ENCODE measurements around the gene LPAR3. TPM values are rescaled to one million over a fixed set of nuclear protein-coding genes. Genes with fewer than 3 reads are reported as not detected.

Gene LPAR3
- total and polyA plus RNA-seq, 3 experiments from 2014 or later = 0.85 to 1.5 (median 1.1) TPM

DNA sequence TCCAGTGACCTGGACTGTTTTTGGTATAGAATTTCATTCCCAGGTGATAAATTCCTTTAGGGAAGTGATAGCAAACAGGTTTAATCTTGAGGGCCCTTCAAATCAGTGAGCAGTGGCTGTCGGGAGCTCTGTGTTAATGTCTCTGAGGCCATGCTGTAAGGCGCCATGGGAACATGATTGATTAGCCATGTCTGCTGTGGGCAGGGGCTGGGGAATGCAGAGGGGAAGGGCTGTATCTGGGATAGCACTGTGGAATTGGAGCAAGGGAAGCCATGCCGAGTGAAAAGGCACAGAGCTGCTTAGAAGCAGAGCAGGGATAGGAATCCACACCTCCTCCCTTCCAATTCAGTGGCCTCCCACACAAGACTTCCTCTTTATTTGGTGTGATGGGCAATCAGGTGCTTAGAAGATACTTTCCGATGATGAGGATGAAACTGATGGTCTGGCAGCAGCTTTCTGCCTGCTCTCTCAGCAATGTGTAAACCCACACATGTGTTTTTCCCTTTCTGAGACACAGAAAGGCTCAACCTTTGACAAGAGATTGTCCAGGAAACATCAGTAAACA, 119.0 kb downstream of the LPAR3 start:
- no peak overlapping the region for H3K27ac Mint-ChIP-seq
- POLR2A ChIA-PET = no interaction called here
- H3K9me3 Mint-ChIP-seq = no peaks in the 10 kb centered on the region
- Histone ChIP-seq H3K27me3 (ENCODE audit: insufficient read depth, low read length, poor library complexity, severe bottlenecking) (no peaks in the 10 kb centered on the region), H3K27ac (ENCODE audit: low read depth, low read length) (no peak overlapping the region), H3K36me3 (ENCODE audit: insufficient read depth, low read length) (no peaks in the 10 kb centered on the region), H3K4me1 (ENCODE audit: insufficient read depth, low read length) (no peaks in the 10 kb centered on the region), H3K4me3 (ENCODE audit: low read length) (no peak overlapping the region), H3K9me3 (ENCODE audit: low read length) (no peaks in the 10 kb centered on the region)
- DNase-seq = no peak
- CTCF ChIA-PET = interaction anchor here (0.9 to 1.1 kb wide), 3 partner anchors 8 to 631 kb away, joined by 3 to 6 read pairs (median 4); no protein-coding TSS in a partner anchor
- peaks cover 5 to 11% of the 10 kb centered on the region in 2 donors for H3K27me3 Mint-ChIP-seq
- H3K36me3 Mint-ChIP-seq = no peaks in the 10 kb centered on the region
- peaks cover 0 to 2% (median 0%) of the 10 kb centered on the region in 3 donors for H3K4me1 Mint-ChIP-seq
- H3K4me3 Mint-ChIP-seq = no peak overlapping the region

DNA sequence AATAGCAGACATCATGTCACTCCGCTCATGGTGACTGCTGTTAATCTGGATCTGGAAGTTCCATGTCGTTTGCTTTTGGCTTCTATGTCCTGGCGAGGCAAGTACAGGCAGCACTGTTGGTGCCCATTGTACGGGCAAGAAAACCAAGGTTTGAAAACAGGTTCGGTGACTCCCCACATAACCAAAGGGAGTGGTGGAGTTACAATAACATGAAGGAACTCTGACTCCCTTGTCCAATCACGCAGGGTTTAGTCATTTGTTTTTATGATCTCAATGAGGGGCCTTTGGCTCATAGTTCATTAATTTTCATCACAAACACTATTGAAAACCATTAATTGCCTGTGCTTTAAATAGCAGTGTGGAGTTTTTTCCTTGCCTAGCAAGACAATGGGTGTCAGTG, 119.8 kb downstream of the LPAR3 start:
- no peak for DNase-seq
- H3K9me3 ChIP-seq (ENCODE audit: low read length) = no peaks in the 10 kb centered on the region
- no peak overlapping the region for H3K4me3 ChIP-seq (ENCODE audit: low read length)
- H3K27me3 ChIP-seq (ENCODE audit: insufficient read depth, low read length, poor library complexity, severe bottlenecking) = no peaks in the 10 kb centered on the region
- POLR2A ChIA-PET = no interaction called here
- CTCF ChIA-PET = interaction anchor here (1.1 to 2.3 kb wide), 8 partner anchors 9 to 868 kb away, joined by 3 to 15 read pairs (median 7); no protein-coding TSS in a partner anchor
- H3K27ac ChIP-seq (ENCODE audit: low read depth, low read length) = no peak overlapping the region
- H3K4me1 Mint-ChIP-seq = no peaks in the 10 kb centered on the region
- no peak overlapping the region for H3K27ac Mint-ChIP-seq
- no peaks in the 10 kb centered on the region for H3K9me3 Mint-ChIP-seq
- H3K36me3 Mint-ChIP-seq = no peaks in the 10 kb centered on the region
- peaks cover 9 to 11% of the 10 kb centered on the region in 2 donors for H3K27me3 Mint-ChIP-seq
- H3K36me3 ChIP-seq (ENCODE audit: insufficient read depth, low read length) = no peaks in the 10 kb centered on the region
- H3K4me1 ChIP-seq (ENCODE audit: insufficient read depth, low read length) = no peaks in the 10 kb centered on the region
- H3K4me3 Mint-ChIP-seq = no peak overlapping the region

DNA sequence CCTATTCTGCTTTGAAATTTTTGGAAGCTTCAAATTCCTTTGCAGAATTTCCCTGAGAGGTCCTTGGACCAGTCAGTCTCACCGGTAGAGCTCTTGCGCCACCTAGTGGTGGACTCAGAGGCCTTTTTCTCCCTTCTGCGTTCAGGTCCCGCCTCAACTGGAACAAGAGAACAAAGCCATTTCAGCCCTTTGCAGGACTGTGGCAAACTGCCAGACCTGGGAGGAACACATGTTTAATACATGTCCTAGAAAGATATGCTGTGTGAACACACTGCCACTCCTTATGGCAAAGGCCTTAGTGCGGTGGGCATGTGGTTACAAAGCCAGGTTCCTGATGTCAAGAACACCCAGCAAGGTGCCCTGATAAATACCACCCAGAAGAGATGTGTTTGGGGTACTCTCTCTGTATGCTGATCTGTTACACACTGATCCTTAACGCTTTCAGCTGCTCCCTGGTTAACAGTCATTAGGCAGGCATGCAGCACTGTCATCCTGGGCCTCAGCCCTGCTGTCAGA, 120.5 kb downstream of the LPAR3 start:
- Mint-ChIP-seq H3K27me3 (peaks cover 9 to 15% of the 10 kb centered on the region in 2 donors), H3K36me3 (no peaks in the 10 kb centered on the region), H3K27ac (no peak overlapping the region), H3K4me1 (no peaks in the 10 kb centered on the region), H3K4me3 (no peak overlapping the region), H3K9me3 (no peaks in the 10 kb centered on the region)
- no peaks in the 10 kb centered on the region for H3K4me1 ChIP-seq (ENCODE audit: insufficient read depth, low read length)
- CTCF ChIA-PET = interaction anchor here (0.7 to 2.3 kb wide), 24 partner anchors 10 to 867 kb away, joined by 3 to 15 read pairs (median 4); partner anchors contain the start of gene PRKACB
- no peak overlapping the region for H3K27ac ChIP-seq (ENCODE audit: low read depth, low read length)
- no peaks in the 10 kb centered on the region for H3K36me3 ChIP-seq (ENCODE audit: insufficient read depth, low read length)
- no peak overlapping the region for H3K4me3 ChIP-seq (ENCODE audit: low read length)
- no peaks in the 10 kb centered on the region for H3K9me3 ChIP-seq (ENCODE audit: low read length)
- POLR2A ChIA-PET = interaction anchor here (1.2 kb wide), 1 partner anchor 628 kb away, joined by 3 read pairs; the partner anchor contains the start of gene PRKACB
- peak; percentile 47 to 79 (median 64) for DNase-seq
- H3K27me3 ChIP-seq (ENCODE audit: insufficient read depth, low read length, poor library complexity, severe bottlenecking) = no peaks in the 10 kb centered on the region

DNA sequence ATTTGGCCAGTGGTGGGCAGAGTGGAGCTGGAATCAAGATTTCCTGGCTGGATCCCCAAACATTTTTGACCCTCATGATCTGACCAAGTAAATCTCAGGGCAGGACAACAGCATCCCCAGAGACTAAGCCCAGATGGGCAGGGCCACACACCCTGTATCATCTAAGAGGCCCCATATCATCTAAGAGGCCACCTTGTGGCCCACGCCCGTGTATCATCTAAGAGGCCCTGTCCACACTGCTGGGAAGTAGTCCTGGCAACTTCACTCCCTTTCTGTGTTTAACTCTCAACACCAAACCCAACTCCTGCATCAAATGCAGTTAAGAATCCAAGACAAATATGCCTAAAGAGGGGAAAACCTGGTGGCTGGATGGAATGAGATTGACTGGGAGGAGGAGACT, 121.1 kb downstream of the LPAR3 start:
- H3K27me3 Mint-ChIP-seq = peaks cover 9 to 15% of the 10 kb centered on the region in 2 donors
- Histone ChIP-seq H3K27ac (ENCODE audit: low read depth, low read length) (no peak overlapping the region), H3K4me1 (ENCODE audit: insufficient read depth, low read length) (no peaks in the 10 kb centered on the region), H3K4me3 (ENCODE audit: low read length) (no peak overlapping the region), H3K9me3 (ENCODE audit: low read length) (no peaks in the 10 kb centered on the region), H3K36me3 (ENCODE audit: insufficient read depth, low read length) (no peaks in the 10 kb centered on the region), H3K27me3 (ENCODE audit: insufficient read depth, low read length, poor library complexity, severe bottlenecking) (no peaks in the 10 kb centered on the region)
- ChIA-PET POLR2A (interaction anchor here (1.2 kb wide), 1 partner anchor 628 kb away, joined by 3 read pairs; the partner anchor contains the start of gene PRKACB), CTCF (interaction anchor here (0.7 to 2.3 kb wide), 24 partner anchors 10 to 866 kb away, joined by 3 to 15 read pairs (median 4); partner anchors contain the start of gene PRKACB)
- H3K4me1 Mint-ChIP-seq = no peaks in the 10 kb centered on the region
- no peak overlapping the region for H3K27ac Mint-ChIP-seq
- no peaks in the 10 kb centered on the region for H3K9me3 Mint-ChIP-seq
- no peaks in the 10 kb centered on the region for H3K36me3 Mint-ChIP-seq
- no peak for DNase-seq
- H3K4me3 Mint-ChIP-seq = no peak overlapping the region

DNA sequence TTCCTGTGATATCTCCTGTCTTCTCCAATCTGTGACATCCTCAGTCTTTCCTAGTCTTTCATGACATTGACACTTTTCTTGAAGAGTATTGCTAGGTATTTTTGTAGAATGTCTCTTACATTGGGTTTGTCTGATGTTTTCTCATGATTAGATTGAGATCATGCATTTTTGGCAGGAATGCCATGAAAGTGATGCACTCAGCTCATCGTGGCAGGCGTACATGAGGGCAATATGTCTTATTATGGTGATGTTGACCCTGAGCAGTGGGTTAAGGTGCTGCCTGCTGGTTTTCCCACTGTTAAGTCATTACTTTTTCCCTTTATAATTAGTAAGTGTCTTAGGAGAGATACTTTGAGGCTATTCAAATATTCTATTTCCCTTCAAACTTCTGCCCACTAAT, 122.5 kb downstream of the LPAR3 start:
- ChIA-PET POLR2A (no interaction called here), CTCF (no interaction called here)
- H3K27ac ChIP-seq (ENCODE audit: low read depth, low read length) = no peak overlapping the region
- H3K27me3 ChIP-seq (ENCODE audit: insufficient read depth, low read length, poor library complexity, severe bottlenecking) = peaks cover 3% of the 10 kb centered on the region
- Mint-ChIP-seq H3K27ac (no peak overlapping the region), H3K4me3 (no peak overlapping the region), H3K36me3 (no peaks in the 10 kb centered on the region), H3K9me3 (no peaks in the 10 kb centered on the region), H3K27me3 (peaks cover 19 to 28% of the 10 kb centered on the region in 2 donors), H3K4me1 (no peaks in the 10 kb centered on the region)
- no peak for DNase-seq
- H3K4me1 ChIP-seq (ENCODE audit: insufficient read depth, low read length) = no peaks in the 10 kb centered on the region
- no peaks in the 10 kb centered on the region for H3K9me3 ChIP-seq (ENCODE audit: low read length)
- H3K36me3 ChIP-seq (ENCODE audit: insufficient read depth, low read length) = no peaks in the 10 kb centered on the region
- H3K4me3 ChIP-seq (ENCODE audit: low read length) = no peak overlapping the region

DNA sequence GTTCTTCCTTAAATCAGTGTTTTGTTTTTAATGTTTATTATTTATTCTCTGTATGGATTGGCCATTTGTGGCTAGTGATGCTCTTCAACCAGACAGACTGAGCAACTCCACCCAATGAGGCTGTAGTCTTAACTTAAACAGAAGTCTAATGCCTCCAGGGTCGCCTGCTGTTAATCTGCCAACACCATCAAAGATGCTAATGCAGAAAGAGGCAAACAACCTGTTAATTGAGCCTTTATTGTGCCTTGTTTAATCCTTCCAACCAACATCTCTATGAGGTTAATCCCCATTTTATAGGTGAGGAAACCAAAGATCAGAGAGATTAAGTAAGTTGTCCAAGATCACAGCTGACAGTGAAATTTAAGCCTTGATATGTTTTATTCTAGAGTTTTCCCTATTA, 123.4 kb downstream of the LPAR3 start:
- Histone ChIP-seq H3K9me3 (ENCODE audit: low read length) (no peaks in the 10 kb centered on the region), H3K4me1 (ENCODE audit: insufficient read depth, low read length) (no peaks in the 10 kb centered on the region), H3K36me3 (ENCODE audit: insufficient read depth, low read length) (no peaks in the 10 kb centered on the region), H3K4me3 (ENCODE audit: low read length) (no peak overlapping the region), H3K27ac (ENCODE audit: low read depth, low read length) (no peak overlapping the region), H3K27me3 (ENCODE audit: insufficient read depth, low read length, poor library complexity, severe bottlenecking) (peaks cover 9% of the 10 kb centered on the region)
- POLR2A ChIA-PET = no interaction called here
- DNase-seq = no peak
- no peak overlapping the region for H3K4me3 Mint-ChIP-seq
- peaks cover 21 to 35% of the 10 kb centered on the region in 2 donors for H3K27me3 Mint-ChIP-seq
- H3K9me3 Mint-ChIP-seq = no peaks in the 10 kb centered on the region
- H3K36me3 Mint-ChIP-seq = no peaks in the 10 kb centered on the region
- CTCF ChIA-PET = no interaction called here
- no peak overlapping the region for H3K27ac Mint-ChIP-seq
- no peaks in the 10 kb centered on the region for H3K4me1 Mint-ChIP-seq

DNA sequence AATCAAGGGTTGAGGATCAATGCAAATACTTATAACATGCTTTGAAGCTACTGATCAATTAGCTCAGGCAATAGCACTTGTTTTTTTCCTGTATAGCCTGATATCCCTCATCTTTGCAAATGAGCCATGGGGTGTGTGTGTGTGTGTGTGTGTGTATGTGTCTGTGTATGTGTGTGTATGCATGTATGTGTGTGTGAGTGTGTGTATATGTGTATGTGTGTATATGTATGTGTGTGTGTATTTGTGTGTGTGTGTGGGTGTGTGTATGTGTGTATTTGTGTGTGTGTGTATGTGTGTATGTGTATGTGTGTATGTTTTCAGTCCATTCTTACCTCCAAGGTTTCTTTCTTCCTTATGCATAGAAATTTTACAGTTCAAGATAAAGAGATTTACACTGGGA, 124.4 kb downstream of the LPAR3 start:
- CTCF ChIA-PET = no interaction called here
- DNase-seq = no peak
- Histone ChIP-seq H3K9me3 (ENCODE audit: low read length) (no peaks in the 10 kb centered on the region), H3K4me1 (ENCODE audit: insufficient read depth, low read length) (no peaks in the 10 kb centered on the region), H3K27me3 (ENCODE audit: insufficient read depth, low read length, poor library complexity, severe bottlenecking) (peaks cover 15% of the 10 kb centered on the region), H3K27ac (ENCODE audit: low read depth, low read length) (no peak overlapping the region), H3K4me3 (ENCODE audit: low read length) (no peak overlapping the region), H3K36me3 (ENCODE audit: insufficient read depth, low read length) (no peaks in the 10 kb centered on the region)
- Mint-ChIP-seq H3K36me3 (no peaks in the 10 kb centered on the region), H3K4me1 (no peaks in the 10 kb centered on the region), H3K4me3 (no peak overlapping the region), H3K27me3 (peaks cover 27 to 40% of the 10 kb centered on the region in 2 donors), H3K27ac (no peak overlapping the region), H3K9me3 (no peaks in the 10 kb centered on the region)
- POLR2A ChIA-PET = no interaction called here

DNA sequence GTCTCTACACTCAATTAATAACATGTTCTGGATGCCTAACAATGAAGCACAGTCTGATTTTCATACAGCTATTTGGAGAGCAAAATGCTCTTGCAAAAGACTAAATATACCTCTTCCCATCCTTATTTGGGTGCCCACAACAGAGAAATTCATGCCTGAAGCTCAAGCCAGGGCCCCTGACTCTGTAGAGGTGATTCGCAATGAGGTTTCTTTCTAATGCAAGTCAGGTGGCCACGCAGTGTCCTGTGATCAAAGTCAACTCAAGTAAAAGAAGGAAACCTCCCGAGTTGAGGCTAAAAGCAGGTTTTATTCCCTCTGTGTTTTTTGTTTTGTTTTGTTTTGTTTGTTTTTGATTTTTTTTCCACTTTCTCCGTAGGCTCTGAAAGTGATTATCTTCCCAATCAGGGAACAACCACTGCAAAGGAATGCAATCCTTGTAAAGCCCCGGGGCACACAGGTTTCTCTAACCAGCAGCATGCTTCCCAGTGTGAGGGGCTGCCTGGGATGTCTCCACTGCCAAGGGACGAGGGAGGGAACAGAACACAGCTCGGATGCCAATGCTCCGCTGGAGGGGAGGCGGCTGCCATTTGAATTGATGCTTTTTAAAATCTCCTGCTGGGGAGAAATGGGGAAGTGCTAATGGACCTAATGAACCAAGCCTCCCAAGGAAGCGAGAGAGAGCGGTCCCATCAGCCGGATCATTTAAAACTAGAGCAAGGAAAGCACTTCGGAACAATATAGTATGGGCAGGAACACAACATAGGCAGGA, 128.9 kb downstream of the LPAR3 start:
- peaks cover 15% of the 10 kb centered on the region for H3K27me3 ChIP-seq (ENCODE audit: insufficient read depth, low read length, poor library complexity, severe bottlenecking)
- CTCF ChIA-PET = interaction anchor here (0.8 to 3.6 kb wide), 2 partner anchors 8 to 10 kb away, joined by 3 to 15 read pairs; no protein-coding TSS in a partner anchor

More for the DNA sequence above, 128.9 kb downstream of the LPAR3 start:
- Mint-ChIP-seq H3K27me3 (peaks cover 27 to 44% of the 10 kb centered on the region in 2 donors), H3K27ac (no peak overlapping the region), H3K4me3 (no peak overlapping the region), H3K36me3 (no peaks in the 10 kb centered on the region), H3K9me3 (no peaks in the 10 kb centered on the region), H3K4me1 (peaks cover 1 to 4% (median 1%) of the 10 kb centered on the region in 3 donors)
- Histone ChIP-seq H3K4me1 (ENCODE audit: insufficient read depth, low read length) (no peaks in the 10 kb centered on the region), H3K27ac (ENCODE audit: low read depth, low read length) (no peak overlapping the region), H3K9me3 (ENCODE audit: low read length) (no peaks in the 10 kb centered on the region), H3K4me3 (ENCODE audit: low read length) (no peak overlapping the region), H3K36me3 (ENCODE audit: insufficient read depth, low read length) (no peaks in the 10 kb centered on the region)
- POLR2A ChIA-PET = no interaction called here
- DNase-seq = no peak
